RWPE2 (cell line): ENCODE data around the gene NR1D2.

ENCODE experiments used
- ATAC-seq: fragments of 200-7000 bp; cut with Tn5 transposase; 3 replicates; pipeline ENCODE4 v1.9.1; 2021; ENCODE audit warnings: low read depth
- DNase-seq: peaks from one replicate; pipeline ENCODE4 v3.0.0-alpha.2; 2020; ENCODE audit warnings: low spot score
- H3K27ac ChIP-seq: fragments of 450-650 bp; 2 replicates; pipeline ENCODE4 v1.5.1; 2017; ENCODE audit warnings: mild to moderate bottlenecking; ENCODE audit not compliant: poor library complexity, severe bottlenecking
- H3K27me3 ChIP-seq: fragments of 250-450 bp; sonication (Bioruptor Pico); 2 replicates; pipeline ENCODE4 v1.5.1; 2021; ENCODE audit warnings: mild to moderate bottlenecking, moderate library complexity; ENCODE audit not compliant: insufficient read depth, poor library complexity, severe bottlenecking
- H3K36me3 ChIP-seq: fragments of 250-450 bp; sonication (Bioruptor Pico); 2 replicates; pipeline ENCODE4 v1.5.1; 2020; ENCODE audit warnings: low read depth, mild to moderate bottlenecking, moderate library complexity
- H3K4me1 ChIP-seq: fragments of 250-450 bp; sonication (Bioruptor Pico); 2 replicates; pipeline ENCODE4 v1.5.1; 2021; ENCODE audit warnings: mild to moderate bottlenecking, moderate library complexity; ENCODE audit not compliant: insufficient read depth, poor library complexity, severe bottlenecking
- H3K4me3 ChIP-seq: fragments of 250-450 bp; sonication (Bioruptor Pico); 2 replicates; pipeline ENCODE4 v1.5.1; 2021; ENCODE audit warnings: mild to moderate bottlenecking, moderate library complexity; ENCODE audit not compliant: severe bottlenecking
- H3K9me3 ChIP-seq: fragments of 250-450 bp; sonication (Bioruptor Pico); 2 replicates; pipeline ENCODE4 v1.5.1; 2021; ENCODE audit warnings: mild to moderate bottlenecking, moderate library complexity; ENCODE audit not compliant: severe bottlenecking
- CTCF ChIP-seq: fragments of 450-650 bp; IDR thresholded peaks from one replicate; pipeline ENCODE4 v1.5.1; 2017; ENCODE audit warnings: mild to moderate bottlenecking, moderate library complexity; ENCODE audit not compliant: poor library complexity, severe bottlenecking

NR1D2 gene

GRCh38 chr3:23991683-23992628 lies 46.9 kb downstream of the NR1D2 start:
- Histone ChIP-seq H3K4me1 (peaks cover 7% of the 10 kb centered on the region), H3K27ac (no peak overlapping the region), H3K4me3 (no peak overlapping the region), H3K9me3 (no peaks in the 10 kb centered on the region), H3K36me3 (no peaks in the 10 kb centered on the region), H3K27me3 (no peaks in the 10 kb centered on the region)
- TF ChIP-seq CTCF = no peak
- ATAC-seq = peak; percentile 82
- DNase-seq = no peak

- Histone ChIP-seq H3K36me3 (no peaks in the 10 kb centered on the region), H3K9me3 (no peaks in the 10 kb centered on the region), H3K4me3 (no peak overlapping the region), H3K4me1 (peaks cover 7% of the 10 kb centered on the region), H3K27ac (no peak overlapping the region), H3K27me3 (no peaks in the 10 kb centered on the region)
- DNase-seq = no peak
- no peak for ATAC-seq
- TF ChIP-seq CTCF = no peak
Observed at GRCh38 chr3:23993556-23994243, 48.6 kb downstream of the NR1D2 start.

- ATAC-seq (no peak), DNase-seq (no peak)
- Histone ChIP-seq H3K27ac (no peak overlapping the region), H3K4me1 (peaks cover 7% of the 10 kb centered on the region), H3K27me3 (no peaks in the 10 kb centered on the region), H3K36me3 (no peaks in the 10 kb centered on the region), H3K9me3 (no peaks in the 10 kb centered on the region), H3K4me3 (no peak overlapping the region)
- no peak for TF ChIP-seq CTCF
Observed at GRCh38 chr3:23994244-23994569, 49.1 kb downstream of the NR1D2 start.

GRCh38 chr3:23995219-23995618 lies 50.1 kb downstream of the NR1D2 start:
- TF ChIP-seq CTCF = no peak
- Histone ChIP-seq H3K4me3 (no peak overlapping the region), H3K9me3 (no peaks in the 10 kb centered on the region), H3K4me1 (peaks cover 7% of the 10 kb centered on the region), H3K27ac (no peak overlapping the region), H3K27me3 (no peaks in the 10 kb centered on the region), H3K36me3 (no peaks in the 10 kb centered on the region)
- DNase-seq = no peak
- ATAC-seq = no peak
